A549 (cell line): ENCODE results near the gene MEG3. TPM values are rescaled to one million over a fixed set of nuclear protein-coding genes. Genes with fewer than 3 reads are reported as not detected.
A peak's percentile ranks its signal among the peaks of the same experiment; 100 is the strongest.

ENCODE experiments used
- ATAC-seq, 2 experiments: fragments of 200-7000 bp in 1 of 2; fragments of >200 bp in 1 of 2; cut with Nextera tagmentation in 1 of 2; cut with Tn5 transposase in 1 of 2; 3 replicates each; pipeline versions ENCODE4 v1.8.0 to v1.9.1; 2018 to 2020; ENCODE audit warnings: mild to moderate bottlenecking in 1 of 2, moderate library complexity in 1 of 2
- CTCF ChIA-PET: fragments of 300-600 bp; sonication (Branson Sonifier 250); formaldehyde crosslinking; extraction: SDS; loops from one replicate; lab custom pipeline; 2021; ENCODE audit warnings: antibody characterized with exemption, inconsistent platforms; lab: Yijun Ruan, JAX
- POLR2A ChIA-PET: fragments of 350-600 bp; formaldehyde crosslinking; extraction: SDS; loops from one replicate; lab custom pipeline; 2021; ENCODE audit warnings: antibody characterized with exemption, inconsistent platforms; lab: Yijun Ruan, JAX
- DNase-seq, 2 experiments: peaks; one replicate each; pipeline versions ENCODE4 v3.0.0 to v3.0.0-alpha.2; 2011 to 2016; ENCODE audit warnings: low read depth in 1 of 2, low spot score in 1 of 2
- FAIRE-seq: peaks from 2 replicates; lab custom pipeline; 2011; peaks lifted over from hg19 to GRCh38; lab: Jason Lieb, UNC
- H3K27ac ChIP-seq, 2 experiments: fragments of >200 bp; sonication (Bioruptor Twin); formaldehyde crosslinking; 3 replicates each; pipeline ENCODE4 v1.5.1; 2016 to 2017
- H3K4me1 ChIP-seq: fragments of >200 bp; sonication (Bioruptor Twin); formaldehyde crosslinking; 3 replicates; pipeline ENCODE4 v1.6.1; 2016
- H3K4me2 ChIP-seq: fragments of >200 bp; sonication (Bioruptor Twin); formaldehyde crosslinking; 3 replicates; pipeline ENCODE4 v1.6.1; 2016
- H3K4me3 ChIP-seq: fragments of >200 bp; sonication (Bioruptor Twin); formaldehyde crosslinking; 3 replicates; pipeline ENCODE4 v1.5.1; 2016
- H3K9me3 ChIP-seq: fragments of >200 bp; sonication (Bioruptor Twin); formaldehyde crosslinking; 3 replicates; pipeline ENCODE4 v1.6.1; 2016
- BHLHE40 ChIP-seq: IDR thresholded peaks from 2 replicates; pipeline ENCODE4 v1.6.1; 2012; ENCODE audit warnings: low read depth, low read length, inconsistent platforms
- CBX2 ChIP-seq: fragments of 200-600 bp; sonication (generic); IDR thresholded peaks from 2 replicates; pipeline ENCODE4 v1.6.1; 2016; ENCODE audit warnings: low read depth, mild to moderate bottlenecking, borderline replicate concordance
- CBX8 ChIP-seq: fragments of 200-600 bp; sonication (generic); IDR thresholded peaks from 2 replicates; pipeline ENCODE4 v1.6.1; 2016
- CHD2 ChIP-seq: fragments of 150-350 bp; IDR thresholded peaks from 2 replicates; pipeline ENCODE4 v1.6.1; 2014; ENCODE audit warnings: low read length; ENCODE audit not compliant: partially characterized antibody
- EHF ChIP-seq: fragments of 250-450 bp; sonication (Bioruptor Pico); IDR thresholded peaks from 2 replicates; pipeline ENCODE4 v1.5.0; 2020; ENCODE audit warnings: mild to moderate bottlenecking
- FOSB ChIP-seq: fragments of 250-450 bp; sonication (Bioruptor Pico); IDR thresholded peaks from 2 replicates; pipeline ENCODE4 v1.5.0; 2020; ENCODE audit warnings: mild to moderate bottlenecking, moderate library complexity
- FOSL2 ChIP-seq, 2 experiments: fragments of 450-650 bp in 1 of 2; fragments of >200 bp in 1 of 2; sonication (Bioruptor Twin) in 1 of 2; formaldehyde crosslinking; IDR thresholded peaks; 2 replicates each; pipeline versions ENCODE4 v1.5.0 to v1.6.1; 2016 to 2020; ENCODE audit warnings: mild to moderate bottlenecking in 1 of 2, moderate library complexity in 1 of 2
- HDAC2 ChIP-seq: fragments of 200-600 bp; sonication (generic); IDR thresholded peaks from 2 replicates; pipeline ENCODE4 v1.6.1; 2016
- HOXB13 ChIP-seq: fragments of 250-450 bp; sonication (Bioruptor Pico); IDR thresholded peaks from 2 replicates; pipeline ENCODE4 v1.5.0; 2020; ENCODE audit warnings: low read depth, mild to moderate bottlenecking, moderate library complexity
- HOXB5 ChIP-seq: fragments of 250-450 bp; sonication (Bioruptor Pico); IDR thresholded peaks from 2 replicates; pipeline ENCODE4 v1.5.0; 2020; ENCODE audit warnings: mild to moderate bottlenecking, moderate library complexity
- JUN ChIP-seq, 2 experiments: fragments of >200 bp; sonication (Bioruptor Twin); formaldehyde crosslinking; IDR thresholded peaks; 2 replicates in 1 of 2; 3 replicates in 1 of 2; pipeline ENCODE4 v1.6.1; 2016 to 2017
- JUNB ChIP-seq: fragments of >200 bp; sonication (Bioruptor Twin); formaldehyde crosslinking; IDR thresholded peaks from 2 replicates; pipeline ENCODE4 v1.6.1; 2016
- MAZ ChIP-seq: fragments of 150-350 bp; IDR thresholded peaks from 2 replicates; pipeline ENCODE4 v1.6.1; 2014; ENCODE audit warnings: antibody characterized with exemption, low read depth, low read length, borderline replicate concordance
- PHF8 ChIP-seq: fragments of 200-600 bp; sonication (generic); IDR thresholded peaks from 2 replicates; pipeline ENCODE4 v1.6.1; 2016; ENCODE audit warnings: low read depth, mild to moderate bottlenecking, antibody characterized with exemption, moderate library complexity, borderline replicate concordance
- POLR2A ChIP-seq: IDR thresholded peaks from 2 replicates; pipeline ENCODE4 v1.6.1; 2012; ENCODE audit warnings: mild to moderate bottlenecking, low read length
- RARB ChIP-seq: fragments of 250-450 bp; sonication (Bioruptor Pico); IDR thresholded peaks from 2 replicates; pipeline ENCODE4 v1.8.0; 2021; ENCODE audit warnings: mild to moderate bottlenecking, moderate library complexity
- RCOR1 ChIP-seq: fragments of 150-350 bp; IDR thresholded peaks from 2 replicates; pipeline ENCODE4 v1.6.1; 2014; ENCODE audit warnings: antibody characterized with exemption, low read length, low read depth
- RFX5 ChIP-seq: fragments of 450-650 bp; IDR thresholded peaks from 2 replicates; pipeline ENCODE4 v1.7.1; 2014; ENCODE audit warnings: antibody characterized with exemption, mild to moderate bottlenecking, moderate library complexity
- SMC3 ChIP-seq: fragments of >200 bp; sonication (Bioruptor Twin); formaldehyde crosslinking; IDR thresholded peaks from 3 replicates; pipeline ENCODE4 v1.6.1; 2018; ENCODE audit warnings: inconsistent platforms
- SREBF2 ChIP-seq: fragments of 450-650 bp; IDR thresholded peaks from 2 replicates; pipeline ENCODE4 v1.6.1; 2014; ENCODE audit warnings: mild to moderate bottlenecking, moderate library complexity
- TP53 ChIP-seq: fragments of 250-450 bp; sonication (Bioruptor Pico); IDR thresholded peaks from 2 replicates; pipeline ENCODE4 v1.5.0; 2021; ENCODE audit warnings: mild to moderate bottlenecking, moderate library complexity
- ZC3H11A ChIP-seq: fragments of 450-650 bp; IDR thresholded peaks from 2 replicates; pipeline ENCODE4 v1.6.1; 2014; ENCODE audit warnings: antibody characterized with exemption, mild to moderate bottlenecking
- ZNF302 ChIP-seq: fragments of 250-450 bp; sonication (Bioruptor Pico); IDR thresholded peaks from 2 replicates; pipeline ENCODE4 v1.9.0; 2021; ENCODE audit warnings: inconsistent platforms, mild to moderate bottlenecking, moderate library complexity
- ZSCAN20 ChIP-seq: fragments of 250-450 bp; sonication (Bioruptor Pico); IDR thresholded peaks from 2 replicates; pipeline ENCODE4 v1.8.0; 2022; ENCODE audit warnings: mild to moderate bottlenecking, moderate library complexity
- WGBS: methylation state at CpG from one replicate; pipeline ENCODE4 v1.1.6; 2017; ENCODE audit errors: missing lambda C conversion rate; 5-methylcytosine and 5-hydroxymethylcytosine counted together
- polyA minus RNA-seq: library from RNA; depleted of rRNA, polyadenylated mRNA; stranded (reverse); fragments of >200 nt; gene quantifications from 2 replicates; pipeline ENCODE4 v1.2.3, GENCODE V29; 2011; rRNA and poly(A)+ RNA removed
- polyA plus RNA-seq, 4 experiments: library from polyadenylated mRNA; depleted of rRNA in 3 of 4; stranded (reverse); fragments of >200 nt; fragmentation: RNase III in 1 of 4; extraction: RNeasy Plus Mini Kit Qiagen cat#74134 plus additional on column Dnase treatment in 1 of 4; gene quantifications; 2 replicates in 3 of 4; 3 replicates in 1 of 4; pipeline ENCODE4 v1.2.3, GENCODE V29; 2011 to 2017
- TF ChIP-seq, protein P1 (sequence below): fragments of >200 bp; sonication (Bioruptor Twin); formaldehyde crosslinking; IDR thresholded peaks from 3 replicates; pipeline ENCODE4 v1.6.1; 2016
- TF ChIP-seq, protein P2 (sequence below): fragments of >200 bp; sonication (Bioruptor Twin); formaldehyde crosslinking; IDR thresholded peaks from 3 replicates; pipeline ENCODE4 v1.5.1; 2016

Gene MEG3
- polyA plus RNA-seq (2011; rRNA removed) (27.0 and 38.0 TPM in 2 replicates), polyA plus RNA-seq (2017; fragmentation: RNase III; extraction: RNeasy Plus Mini Kit Qiagen cat#74134 plus additional on column Dnase treatment) (56.7 to 66.4 TPM (median 57.8 TPM) in 3 replicates), polyA minus RNA-seq (14.8 and 15.7 TPM in 2 replicates)
- polyA plus RNA-seq (2012; cell fraction: cytosol; rRNA removed), result 19.9 and 24.5 TPM in 2 replicates
- polyA plus RNA-seq (2012; cell fraction: nucleus; rRNA removed), result 367 and 439 TPM in 2 replicates

DNA sequence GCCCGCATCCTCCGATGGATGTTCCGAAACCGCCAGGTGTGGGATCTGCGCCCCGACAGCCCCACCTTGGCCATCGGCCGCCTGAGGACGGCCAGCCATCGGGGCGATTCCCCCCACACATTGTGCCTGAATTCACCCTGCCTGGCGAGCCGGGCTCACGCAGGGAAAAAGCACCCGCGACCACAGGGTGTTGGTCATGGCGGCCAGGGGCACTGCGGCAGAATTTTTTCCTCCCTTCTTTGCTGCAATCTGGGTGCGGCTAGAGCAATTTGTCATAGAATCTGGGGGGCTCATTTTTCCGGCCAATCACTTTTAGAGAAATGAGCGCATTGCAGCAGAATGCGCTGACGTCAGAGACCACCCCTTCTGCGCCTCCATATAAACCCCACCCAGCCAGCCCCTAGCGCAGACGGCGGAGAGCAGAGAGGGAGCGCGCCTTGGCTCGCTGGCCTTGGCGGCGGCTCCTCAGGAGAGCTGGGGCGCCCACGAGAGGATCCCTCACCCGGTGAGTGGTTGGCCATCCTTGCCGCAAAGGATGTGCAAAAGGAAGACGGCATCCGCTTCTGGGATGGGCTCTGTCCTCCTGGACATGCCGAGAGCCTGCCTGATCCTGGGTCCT, at the start of gene MEG3:
Gene MEG3 (plus strand): TSS at position 406 of the 619 bp plus-strand sequence.
- ATAC-seq, result peak; percentile 76 to 84
- Histone ChIP-seq H3K4me1 (no peaks in the 10 kb centered on the region), H3K9me3 (peaks cover 5% of the 10 kb centered on the region; the same call in 1 of the 3 replicates), H3K27ac (peak within 1 kb of the TSS; percentile 60 to 78), H3K4me2 (peak within 1 kb of the TSS; percentile 91), H3K4me3 (peak within 1 kb of the TSS; percentile 47)
- WGBS, result 56% methylated on average over 34 of the region's 39 CpGs
- POLR2A ChIA-PET, result interaction anchor here (0.6 to 1.4 kb wide), 3 partner anchors 132 to 408 kb away, joined by 4 read pairs; no protein-coding TSS in a partner anchor
- peak; percentile 17 to 51 for DNase-seq
- TF ChIP-seq HOXB13 (CRISPR knock-in tag) (no peak), HOXB5 (CRISPR knock-in tag) (no peak), FOSL2 (IDR thresholded peaks at IDR 0.05) (no peak), FOSL2 (CRISPR knock-in tag; IDR thresholded peaks at IDR 0.05) (no peak), RFX5 (no peak), BHLHE40 (no peak), TP53 (no peak), JUNB (no peak), ZNF302 (CRISPR knock-in tag) (no peak), POLR2A (peak; percentile 97), EHF (CRISPR knock-in tag) (no peak), ZSCAN20 (CRISPR knock-in tag) (no peak), PHF8 (no peak), ZC3H11A (no peak), SREBF2 (no peak), JUN (IDR thresholded peaks at IDR 0.05) (peak in 1 of 2 experiments; percentile 46; a peak in 1 of 5 replicates), FOSB (CRISPR knock-in tag) (no peak), CBX8 (no peak), CBX2 (no peak), CHD2 (no peak), SMC3 (no peak), MAZ (no peak), RCOR1 (no peak), HDAC2 (no peak), RARB (CRISPR knock-in tag) (no peak)
- TF ChIP-seq, protein P1, sequence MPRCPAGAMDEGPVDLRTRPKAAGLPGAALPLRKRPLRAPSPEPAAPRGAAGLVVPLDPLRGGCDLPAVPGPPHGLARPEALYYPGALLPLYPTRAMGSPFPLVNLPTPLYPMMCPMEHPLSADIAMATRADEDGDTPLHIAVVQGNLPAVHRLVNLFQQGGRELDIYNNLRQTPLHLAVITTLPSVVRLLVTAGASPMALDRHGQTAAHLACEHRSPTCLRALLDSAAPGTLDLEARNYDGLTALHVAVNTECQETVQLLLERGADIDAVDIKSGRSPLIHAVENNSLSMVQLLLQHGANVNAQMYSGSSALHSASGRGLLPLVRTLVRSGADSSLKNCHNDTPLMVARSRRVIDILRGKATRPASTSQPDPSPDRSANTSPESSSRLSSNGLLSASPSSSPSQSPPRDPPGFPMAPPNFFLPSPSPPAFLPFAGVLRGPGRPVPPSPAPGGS, result peak; percentile 77; the same call in 2 of the 3 replicates
- TF ChIP-seq, protein P2, sequence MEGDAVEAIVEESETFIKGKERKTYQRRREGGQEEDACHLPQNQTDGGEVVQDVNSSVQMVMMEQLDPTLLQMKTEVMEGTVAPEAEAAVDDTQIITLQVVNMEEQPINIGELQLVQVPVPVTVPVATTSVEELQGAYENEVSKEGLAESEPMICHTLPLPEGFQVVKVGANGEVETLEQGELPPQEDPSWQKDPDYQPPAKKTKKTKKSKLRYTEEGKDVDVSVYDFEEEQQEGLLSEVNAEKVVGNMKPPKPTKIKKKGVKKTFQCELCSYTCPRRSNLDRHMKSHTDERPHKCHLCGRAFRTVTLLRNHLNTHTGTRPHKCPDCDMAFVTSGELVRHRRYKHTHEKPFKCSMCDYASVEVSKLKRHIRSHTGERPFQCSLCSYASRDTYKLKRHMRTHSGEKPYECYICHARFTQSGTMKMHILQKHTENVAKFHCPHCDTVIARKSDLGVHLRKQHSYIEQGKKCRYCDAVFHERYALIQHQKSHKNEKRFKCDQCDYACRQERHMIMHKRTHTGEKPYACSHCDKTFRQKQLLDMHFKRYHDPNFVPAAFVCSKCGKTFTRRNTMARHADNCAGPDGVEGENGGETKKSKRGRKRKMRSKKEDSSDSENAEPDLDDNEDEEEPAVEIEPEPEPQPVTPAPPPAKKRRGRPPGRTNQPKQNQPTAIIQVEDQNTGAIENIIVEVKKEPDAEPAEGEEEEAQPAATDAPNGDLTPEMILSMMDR, result no peak
- no peak for FAIRE-seq
- CTCF ChIA-PET, result interaction anchor here (1.0 kb wide), 1 partner anchor 167 kb away, joined by 3 read pairs; no protein-coding TSS in a partner anchor
